GM06990 (cell line): ENCODE data around the gene BRF1.

Experiments used
- DNase-seq: peaks from one replicate; pipeline ENCODE4 v3.0.0-alpha.2; 2011; ENCODE audit not compliant: insufficient read length; ENCODE audit errors: extremely low read depth
- H3K27me3 ChIP-seq: replicated peaks from 2 replicates; pipeline ENCODE4 v1.6.0; 2011; ENCODE audit warnings: low read length; ENCODE audit not compliant: control insufficient read depth, insufficient read depth
- H3K36me3 ChIP-seq: 2 replicates; pipeline ENCODE4 v1.5.1; 2011; ENCODE audit warnings: low read length; ENCODE audit not compliant: control insufficient read depth, insufficient read depth
- H3K4me3 ChIP-seq: replicated peaks from 2 replicates; pipeline ENCODE4 v1.5.1; 2011; ENCODE audit warnings: low read depth, mild to moderate bottlenecking, control low read depth, low read length
- CTCF ChIP-seq: IDR thresholded peaks from 2 replicates; pipeline ENCODE4 v1.5.1; 2011; ENCODE audit warnings: low read length, control low read depth, mild to moderate bottlenecking, inconsistent platforms; ENCODE audit not compliant: insufficient read depth, poor library complexity, severe bottlenecking

BRF1 gene

GRCh38 chr14:105214324-105214915 is 86.4 kb downstream of the BRF1 start:
- no peak for DNase-seq
- Histone ChIP-seq H3K36me3 (peaks cover 14% of the 10 kb centered on the region), H3K4me3 (no peak overlapping the region), H3K27me3 (no peaks in the 10 kb centered on the region)
- no peak for TF ChIP-seq CTCF

- peaks cover 12% of the 10 kb centered on the region for H3K36me3 ChIP-seq
- DNase-seq = no peak
These were observed 87.4 kb downstream of the BRF1 start for GRCh38 chr14:105213361-105213760.

GRCh38 chr14:105212541-105213300 is 88.1 kb downstream of the BRF1 start:
- peaks cover 7% of the 10 kb centered on the region for H3K36me3 ChIP-seq
- H3K4me3 ChIP-seq = no peak overlapping the region
- no peaks in the 10 kb centered on the region for H3K27me3 ChIP-seq
- no peak for DNase-seq
- no peak for TF ChIP-seq CTCF

More at GRCh38 chr14:105213361-105213760, 87.4 kb downstream of the BRF1 start:
- Histone ChIP-seq H3K27me3 (no peaks in the 10 kb centered on the region), H3K4me3 (no peak overlapping the region)
- TF ChIP-seq CTCF = no peak

- no peak for DNase-seq
- Histone ChIP-seq H3K4me3 (no peak overlapping the region), H3K27me3 (no peaks in the 10 kb centered on the region), H3K36me3 (peaks cover 4% of the 10 kb centered on the region)
- no peak for TF ChIP-seq CTCF
These were observed 89.1 kb downstream of the BRF1 start for GRCh38 chr14:105211758-105212089.

GRCh38 chr14:105211086-105211757 is 89.6 kb downstream of the BRF1 start:
- H3K36me3 ChIP-seq = peaks cover 4% of the 10 kb centered on the region
- TF ChIP-seq CTCF = no peak
- no peak overlapping the region for H3K4me3 ChIP-seq
- H3K27me3 ChIP-seq = no peaks in the 10 kb centered on the region
- DNase-seq = no peak
